ENCODE measurements around the gene HBM. TPM values are rescaled to one million over a fixed set of nuclear protein-coding genes. Genes with fewer than 3 reads are reported as not detected.

Gene HBM
- total RNA-seq (25.3 TPM), polyA plus RNA-seq (not detected)
- long read RNA-seq, donor 1, result 0 reads
- long read RNA-seq, donor 2, result 0 reads
- long read RNA-seq, donor 3, transcript HBM-201 (3 exons, 506 nt), result major isoform, 22 of 28 reads
- long read RNA-seq, donor 3, partial matches to known transcripts, result 6 of 28 reads
- long read RNA-seq, donor 3, other reads (novel, unspliced or antisense), result 0 of 28 reads
- long read RNA-seq, donor 4, transcript HBM-201 (3 exons, 506 nt), result major isoform, 9 of 9 reads
- long read RNA-seq, donor 4, partial matches to known transcripts, result 0 of 9 reads
- long read RNA-seq, donor 4, other reads (novel, unspliced or antisense), result 0 of 9 reads
- long read RNA-seq, donor 5, transcript HBM-201 (3 exons, 506 nt), result major isoform, 26 of 36 reads
- long read RNA-seq, donor 5, partial matches to known transcripts, result 10 of 36 reads
- long read RNA-seq, donor 5, other reads (novel, unspliced or antisense), result 0 of 36 reads
- long read RNA-seq, donor 6, transcript HBM-201 (3 exons, 506 nt), result major isoform, 6 of 6 reads
- long read RNA-seq, donor 6, partial matches to known transcripts, result 0 of 6 reads
- long read RNA-seq, donor 6, other reads (novel, unspliced or antisense), result 0 of 6 reads
- long read RNA-seq, donor 7, transcript HBM-201 (3 exons, 506 nt), result major isoform, 12 of 21 reads
- long read RNA-seq, donor 7, partial matches to known transcripts, result 9 of 21 reads
- long read RNA-seq, donor 7, other reads (novel, unspliced or antisense), result 0 of 21 reads
- long read RNA-seq, donor 8, transcript HBM-201 (3 exons, 506 nt), result major isoform, 13 of 13 reads
- long read RNA-seq, donor 8, partial matches to known transcripts, result 0 of 13 reads
- long read RNA-seq, donor 8, other reads (novel, unspliced or antisense), result 0 of 13 reads
- long read RNA-seq, donor 9, partial matches to known transcripts, result 0 of 3 reads
- long read RNA-seq, donor 9, other reads (novel, unspliced or antisense), result 0 of 3 reads
- long read RNA-seq, donor 10, transcript HBM-201 (3 exons, 506 nt), result major isoform, 19 of 24 reads
- long read RNA-seq, donor 10, partial matches to known transcripts, result 5 of 24 reads
- long read RNA-seq, donor 10, other reads (novel, unspliced or antisense), result 0 of 24 reads

- Histone ChIP-seq H3K27ac (ENCODE audit: low read depth in 1 of 2, low read length in 1 of 2) (peak within 1 kb of the TSS in 1 of 2 donors; percentile 11), H3K27me3 (ENCODE audit: control insufficient read depth in 2 of 2, insufficient read depth in 1 of 2, low read length in 1 of 2) (peaks cover 50 to 78% of the 10 kb centered on the region in 2 donors), H3K36me3 (ENCODE audit: control insufficient read depth in 2 of 2, insufficient read depth in 2 of 2, low read length in 1 of 2) (no peaks in the 10 kb centered on the region), H3K9me3 (ENCODE audit: control insufficient read depth in 2 of 2, insufficient read depth in 1 of 2, low read length in 1 of 2) (peaks cover 1 to 17% of the 10 kb centered on the region in 2 donors), H3K4me1 (ENCODE audit: control insufficient read depth in 2 of 2, insufficient read depth in 2 of 2, low read length in 2 of 2) (peaks cover 0 to 8% of the 10 kb centered on the region in 2 donors), H3K4me3 (ENCODE audit: low read length in 2 of 2) (peak within 1 kb of the TSS in 1 of 2 donors; percentile 18)
- 5% methylated on average over 75 of the region's 75 CpGs for WGBS
- no peak for DNase-seq (ENCODE audit: low read depth in 6 of 9, low spot score in 9 of 9)
These were observed at the start of gene HBM for GRCh38 chr16:165539-166374. HBM (plus strand) TSS chr16:165978; CDS start chr16:165998, 20 bp downstream.

- DNase-seq (ENCODE audit: low read depth in 6 of 9, low spot score in 9 of 9), result no peak
- 95% methylated on average over 7 of the region's 7 CpGs for whole genome bisulfite sequencing
These were observed 49.8 kb upstream of the HBM start for GRCh38 chr16:116015-116414.

GRCh38 chr16:117379-118365 lies 48.1 kb upstream of the HBM start:
- H3K27me3 ChIP-seq (ENCODE audit: control insufficient read depth in 2 of 2, insufficient read depth in 1 of 2, low read length in 1 of 2), result no peaks in the 10 kb centered on the region
- H3K27ac ChIP-seq (ENCODE audit: low read depth in 1 of 2, low read length in 1 of 2), result no peak overlapping the region
- DNase-seq (ENCODE audit: low read depth in 6 of 9, low spot score in 9 of 9), result peak in 7 of 9 donors; percentile 30 to 76 (median 63)
- H3K36me3 ChIP-seq (ENCODE audit: control insufficient read depth in 2 of 2, insufficient read depth in 2 of 2, low read length in 1 of 2), result peaks cover 5 to 14% of the 10 kb centered on the region in 2 donors
- no peak overlapping the region for H3K4me3 ChIP-seq (ENCODE audit: low read length in 2 of 2)
- no peaks in the 10 kb centered on the region for H3K9me3 ChIP-seq (ENCODE audit: control insufficient read depth in 2 of 2, insufficient read depth in 1 of 2, low read length in 1 of 2)
- 78% methylated on average over 19 of the region's 19 CpGs for WGBS
- H3K4me1 ChIP-seq (ENCODE audit: control insufficient read depth in 2 of 2, insufficient read depth in 2 of 2, low read length in 2 of 2), result no peaks in the 10 kb centered on the region

More at GRCh38 chr16:116015-116414, 49.8 kb upstream of the HBM start:
- H3K27ac ChIP-seq (ENCODE audit: low read depth in 1 of 2, low read length in 1 of 2), result no peak overlapping the region
- no peak overlapping the region for H3K4me3 ChIP-seq (ENCODE audit: low read length in 2 of 2)
- H3K9me3 ChIP-seq (ENCODE audit: control insufficient read depth in 2 of 2, insufficient read depth in 1 of 2, low read length in 1 of 2), result no peaks in the 10 kb centered on the region
- H3K27me3 ChIP-seq (ENCODE audit: control insufficient read depth in 2 of 2, insufficient read depth in 1 of 2, low read length in 1 of 2), result no peaks in the 10 kb centered on the region
- H3K36me3 ChIP-seq (ENCODE audit: control insufficient read depth in 2 of 2, insufficient read depth in 2 of 2, low read length in 1 of 2), result peaks cover 16 to 19% of the 10 kb centered on the region in 2 donors
- no peaks in the 10 kb centered on the region for H3K4me1 ChIP-seq (ENCODE audit: control insufficient read depth in 2 of 2, insufficient read depth in 2 of 2, low read length in 2 of 2)

- Histone ChIP-seq H3K9me3 (ENCODE audit: control insufficient read depth in 2 of 2, insufficient read depth in 1 of 2, low read length in 1 of 2) (no peaks in the 10 kb centered on the region), H3K4me1 (ENCODE audit: control insufficient read depth in 2 of 2, insufficient read depth in 2 of 2, low read length in 2 of 2) (no peaks in the 10 kb centered on the region), H3K36me3 (ENCODE audit: control insufficient read depth in 2 of 2, insufficient read depth in 2 of 2, low read length in 1 of 2) (peaks cover 9 to 15% of the 10 kb centered on the region in 2 donors), H3K4me3 (ENCODE audit: low read length in 2 of 2) (no peak overlapping the region), H3K27me3 (ENCODE audit: control insufficient read depth in 2 of 2, insufficient read depth in 1 of 2, low read length in 1 of 2) (no peaks in the 10 kb centered on the region), H3K27ac (ENCODE audit: low read depth in 1 of 2, low read length in 1 of 2) (no peak overlapping the region)
- over 99% methylated on average over 2 of the region's 2 CpGs for WGBS
- no peak for DNase-seq (ENCODE audit: low read depth in 6 of 9, low spot score in 9 of 9)
These were observed 46.9 kb upstream of the HBM start for GRCh38 chr16:118857-119256.

- no peaks in the 10 kb centered on the region for H3K4me1 ChIP-seq (ENCODE audit: control insufficient read depth in 2 of 2, insufficient read depth in 2 of 2, low read length in 2 of 2)
- no peak for DNase-seq (ENCODE audit: low read depth in 6 of 9, low spot score in 9 of 9)
- no peak overlapping the region for H3K4me3 ChIP-seq (ENCODE audit: low read length in 2 of 2)
- H3K36me3 ChIP-seq (ENCODE audit: control insufficient read depth in 2 of 2, insufficient read depth in 2 of 2, low read length in 1 of 2), result peaks cover 7 to 15% of the 10 kb centered on the region in 2 donors
- no peaks in the 10 kb centered on the region for H3K9me3 ChIP-seq (ENCODE audit: control insufficient read depth in 2 of 2, insufficient read depth in 1 of 2, low read length in 1 of 2)
- no peaks in the 10 kb centered on the region for H3K27me3 ChIP-seq (ENCODE audit: control insufficient read depth in 2 of 2, insufficient read depth in 1 of 2, low read length in 1 of 2)
- WGBS, result 99% methylated on average over 5 of the region's 5 CpGs
- H3K27ac ChIP-seq (ENCODE audit: low read depth in 1 of 2, low read length in 1 of 2), result no peak overlapping the region
These were observed 46.5 kb upstream of the HBM start for GRCh38 chr16:119295-119694.

- H3K9me3 ChIP-seq (ENCODE audit: control insufficient read depth in 2 of 2, insufficient read depth in 1 of 2, low read length in 1 of 2), result no peaks in the 10 kb centered on the region
- no peaks in the 10 kb centered on the region for H3K27me3 ChIP-seq (ENCODE audit: control insufficient read depth in 2 of 2, insufficient read depth in 1 of 2, low read length in 1 of 2)
- no peak for DNase-seq (ENCODE audit: low read depth in 6 of 9, low spot score in 9 of 9)
- H3K4me1 ChIP-seq (ENCODE audit: control insufficient read depth in 2 of 2, insufficient read depth in 2 of 2, low read length in 2 of 2), result no peaks in the 10 kb centered on the region
- H3K4me3 ChIP-seq (ENCODE audit: low read length in 2 of 2), result no peak overlapping the region
- WGBS, result 97% methylated on average over 3 of the region's 3 CpGs
- peaks cover 7 to 12% of the 10 kb centered on the region in 2 donors for H3K36me3 ChIP-seq (ENCODE audit: control insufficient read depth in 2 of 2, insufficient read depth in 2 of 2, low read length in 1 of 2)
- H3K27ac ChIP-seq (ENCODE audit: low read depth in 1 of 2, low read length in 1 of 2), result no peak overlapping the region
These were observed 45.8 kb upstream of the HBM start for GRCh38 chr16:119835-120491.

- Histone ChIP-seq H3K4me1 (ENCODE audit: control insufficient read depth in 2 of 2, insufficient read depth in 2 of 2, low read length in 2 of 2) (no peaks in the 10 kb centered on the region), H3K9me3 (ENCODE audit: control insufficient read depth in 2 of 2, insufficient read depth in 1 of 2, low read length in 1 of 2) (no peaks in the 10 kb centered on the region), H3K27me3 (ENCODE audit: control insufficient read depth in 2 of 2, insufficient read depth in 1 of 2, low read length in 1 of 2) (no peaks in the 10 kb centered on the region), H3K36me3 (ENCODE audit: control insufficient read depth in 2 of 2, insufficient read depth in 2 of 2, low read length in 1 of 2) (peaks cover 7 to 11% of the 10 kb centered on the region in 2 donors), H3K4me3 (ENCODE audit: low read length in 2 of 2) (no peak overlapping the region), H3K27ac (ENCODE audit: low read depth in 1 of 2, low read length in 1 of 2) (no peak overlapping the region)
- 99% methylated on average over 2 of the region's 2 CpGs for WGBS
- DNase-seq (ENCODE audit: low read depth in 6 of 9, low spot score in 9 of 9), result no peak
These were observed 45.0 kb upstream of the HBM start for GRCh38 chr16:120756-121155.
